Measurements from ENCODE around the gene CYP27B1.
"Not testable (repeated sequence)": the region's sequence is repeated elsewhere in the genome, so short reads cannot be mapped to it uniquely, and the experiment has no call there.

DNA sequence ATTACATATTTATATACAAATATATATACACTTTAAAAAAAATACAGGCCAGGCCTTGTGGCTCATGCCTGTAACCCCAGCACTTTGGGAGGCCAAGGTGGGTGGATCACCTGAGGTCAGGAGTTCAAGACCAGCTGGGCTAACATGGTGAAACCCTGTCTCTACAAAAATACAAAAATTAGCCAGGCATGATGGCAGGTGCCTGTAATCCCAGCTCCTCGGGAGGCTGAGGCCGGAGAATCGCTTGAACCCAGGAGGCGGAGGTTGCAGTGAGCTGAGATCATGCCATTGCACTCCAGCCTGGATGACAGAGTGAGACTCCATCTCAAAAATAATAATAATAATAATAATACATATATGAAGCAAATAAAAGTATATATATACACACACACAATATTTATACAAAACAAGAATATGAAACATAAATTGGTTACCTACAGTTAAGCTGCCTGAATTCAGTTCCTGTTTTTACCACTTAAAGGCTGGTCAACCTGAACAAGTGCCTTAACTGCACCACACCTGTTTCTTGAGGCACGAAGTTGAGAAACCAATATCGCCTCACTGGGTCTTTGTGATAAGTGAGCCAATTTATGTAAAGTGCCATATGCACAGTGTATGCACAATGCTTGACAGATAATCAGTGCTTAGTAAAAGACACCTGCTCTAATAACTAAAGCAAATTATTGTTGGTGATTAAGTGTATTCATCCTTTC is 51.7 kb downstream of the CYP27B1 start:
- TF ChIP-seq, protein P1, sequence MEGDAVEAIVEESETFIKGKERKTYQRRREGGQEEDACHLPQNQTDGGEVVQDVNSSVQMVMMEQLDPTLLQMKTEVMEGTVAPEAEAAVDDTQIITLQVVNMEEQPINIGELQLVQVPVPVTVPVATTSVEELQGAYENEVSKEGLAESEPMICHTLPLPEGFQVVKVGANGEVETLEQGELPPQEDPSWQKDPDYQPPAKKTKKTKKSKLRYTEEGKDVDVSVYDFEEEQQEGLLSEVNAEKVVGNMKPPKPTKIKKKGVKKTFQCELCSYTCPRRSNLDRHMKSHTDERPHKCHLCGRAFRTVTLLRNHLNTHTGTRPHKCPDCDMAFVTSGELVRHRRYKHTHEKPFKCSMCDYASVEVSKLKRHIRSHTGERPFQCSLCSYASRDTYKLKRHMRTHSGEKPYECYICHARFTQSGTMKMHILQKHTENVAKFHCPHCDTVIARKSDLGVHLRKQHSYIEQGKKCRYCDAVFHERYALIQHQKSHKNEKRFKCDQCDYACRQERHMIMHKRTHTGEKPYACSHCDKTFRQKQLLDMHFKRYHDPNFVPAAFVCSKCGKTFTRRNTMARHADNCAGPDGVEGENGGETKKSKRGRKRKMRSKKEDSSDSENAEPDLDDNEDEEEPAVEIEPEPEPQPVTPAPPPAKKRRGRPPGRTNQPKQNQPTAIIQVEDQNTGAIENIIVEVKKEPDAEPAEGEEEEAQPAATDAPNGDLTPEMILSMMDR (IDR thresholded peaks at IDR 0.05; ENCODE audit: low read length): not testable (repeated sequence)
- TF ChIP-seq EZH2 (optimal IDR thresholded peaks at IDR 0.05; ENCODE audit: low read depth, low read length): not testable (repeated sequence)
